Glutamatergic neuron (in vitro differentiated cells): ENCODE data around the gene KLRC2. TPM values are rescaled to one million over a fixed set of nuclear protein-coding genes. Genes with fewer than 3 reads are reported as not detected.
"Not testable (repeated sequence)": the region's sequence is repeated elsewhere in the genome, so short reads cannot be mapped to it uniquely, and the experiment has no call there.

Experiments
- DNase-seq: peaks from one replicate; pipeline ENCODE4 v3.0.0; 2022
- H3K27ac Mint-ChIP-seq: one replicate; pipeline ENCODE4 v1.8.0; 2020; ENCODE audit warnings: mild to moderate bottlenecking, mixed read lengths, inconsistent platforms; ENCODE audit not compliant: unreplicated experiment
- H3K27me3 Mint-ChIP-seq: one replicate; pipeline ENCODE4 v1.8.0; 2020; ENCODE audit warnings: mild to moderate bottlenecking, moderate library complexity, mixed read lengths, inconsistent platforms; ENCODE audit not compliant: unreplicated experiment
- H3K36me3 Mint-ChIP-seq: one replicate; pipeline ENCODE4 v1.8.0; 2020; ENCODE audit warnings: mild to moderate bottlenecking, mixed read lengths, inconsistent platforms; ENCODE audit not compliant: unreplicated experiment
- H3K4me1 Mint-ChIP-seq: one replicate; pipeline ENCODE4 v1.8.0; 2020; ENCODE audit warnings: mild to moderate bottlenecking, low read depth, mixed read lengths, inconsistent platforms; ENCODE audit not compliant: unreplicated experiment
- H3K4me3 Mint-ChIP-seq: one replicate; pipeline ENCODE4 v1.8.0; 2020; ENCODE audit warnings: mild to moderate bottlenecking, mixed read lengths, inconsistent platforms; ENCODE audit not compliant: unreplicated experiment
- H3K9me3 Mint-ChIP-seq: one replicate; pipeline ENCODE4 v1.8.0; 2020; ENCODE audit warnings: mild to moderate bottlenecking, moderate library complexity, mixed read lengths, inconsistent platforms; ENCODE audit not compliant: unreplicated experiment
- total RNA-seq: library from RNA; stranded (reverse); fragmentation: NEBNext Ultra II Directional; extraction: Animal tissue kit (Norgen Biotek cat#: 25700); gene quantifications from one replicate; pipeline ENCODE4 v1.2.1, GENCODE V29; 2021; ENCODE audit not compliant: unreplicated experiment
- TF ChIP-seq, protein P1 (sequence below): fragments of 200-600 bp; sonication (generic); IDR thresholded peaks from one replicate; pipeline ENCODE4 v1.5.0; 2021; ENCODE audit not compliant: partially characterized antibody, unreplicated experiment

The KLRC2 gene
- total RNA-seq, 1 donor from 2014 or later, result not detected

DNA sequence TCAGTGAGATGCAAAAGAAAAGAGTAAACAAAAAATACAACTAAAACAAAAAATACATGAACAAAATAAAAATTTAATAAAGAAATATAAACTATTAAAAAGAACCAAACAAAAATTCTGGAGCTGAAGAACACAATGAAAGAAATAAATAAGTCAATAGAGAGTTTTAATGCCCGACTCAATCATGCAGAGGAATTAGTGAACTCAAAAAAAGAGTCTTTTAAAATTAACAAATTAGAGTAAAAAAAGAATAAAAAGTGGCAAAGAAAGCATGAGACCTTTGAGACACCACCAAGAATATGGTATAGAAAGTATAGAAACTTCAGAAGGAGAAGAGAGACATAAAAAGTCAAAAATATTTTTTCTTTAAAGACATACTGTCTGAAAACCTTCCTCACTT, 20.0 kb upstream of the KLRC2 start:
- H3K27me3 Mint-ChIP-seq, result no peaks in the 10 kb centered on the region
- DNase-seq, result no peak
- peaks cover 6% of the 10 kb centered on the region for H3K9me3 Mint-ChIP-seq
- H3K36me3 Mint-ChIP-seq, result peaks cover 11% of the 10 kb centered on the region
- TF ChIP-seq, protein P1, sequence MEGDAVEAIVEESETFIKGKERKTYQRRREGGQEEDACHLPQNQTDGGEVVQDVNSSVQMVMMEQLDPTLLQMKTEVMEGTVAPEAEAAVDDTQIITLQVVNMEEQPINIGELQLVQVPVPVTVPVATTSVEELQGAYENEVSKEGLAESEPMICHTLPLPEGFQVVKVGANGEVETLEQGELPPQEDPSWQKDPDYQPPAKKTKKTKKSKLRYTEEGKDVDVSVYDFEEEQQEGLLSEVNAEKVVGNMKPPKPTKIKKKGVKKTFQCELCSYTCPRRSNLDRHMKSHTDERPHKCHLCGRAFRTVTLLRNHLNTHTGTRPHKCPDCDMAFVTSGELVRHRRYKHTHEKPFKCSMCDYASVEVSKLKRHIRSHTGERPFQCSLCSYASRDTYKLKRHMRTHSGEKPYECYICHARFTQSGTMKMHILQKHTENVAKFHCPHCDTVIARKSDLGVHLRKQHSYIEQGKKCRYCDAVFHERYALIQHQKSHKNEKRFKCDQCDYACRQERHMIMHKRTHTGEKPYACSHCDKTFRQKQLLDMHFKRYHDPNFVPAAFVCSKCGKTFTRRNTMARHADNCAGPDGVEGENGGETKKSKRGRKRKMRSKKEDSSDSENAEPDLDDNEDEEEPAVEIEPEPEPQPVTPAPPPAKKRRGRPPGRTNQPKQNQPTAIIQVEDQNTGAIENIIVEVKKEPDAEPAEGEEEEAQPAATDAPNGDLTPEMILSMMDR, result no peak
- H3K27ac Mint-ChIP-seq, result no peak overlapping the region
- no peak overlapping the region for H3K4me3 Mint-ChIP-seq
- H3K4me1 Mint-ChIP-seq, result no peaks in the 10 kb centered on the region

- TF ChIP-seq, protein P1, result no peak
- H3K27ac Mint-ChIP-seq, result no peak overlapping the region
- H3K4me3 Mint-ChIP-seq, result no peak overlapping the region
- DNase-seq, result no peak
- H3K36me3 Mint-ChIP-seq, result peaks cover 11% of the 10 kb centered on the region
- peaks cover 6% of the 10 kb centered on the region for H3K9me3 Mint-ChIP-seq
- no peaks in the 10 kb centered on the region for H3K4me1 Mint-ChIP-seq
- no peaks in the 10 kb centered on the region for H3K27me3 Mint-ChIP-seq
Measured at GRCh38 chr12:10454531-10454930, 18.7 kb upstream of the KLRC2 start.

- TF ChIP-seq, protein P1, result no peak
- DNase-seq, result no peak
- Mint-ChIP-seq H3K4me1 (no peaks in the 10 kb centered on the region), H3K4me3 (no peak within 1 kb of the TSS), H3K9me3 (peaks cover 6% of the 10 kb centered on the region), H3K27me3 (no peaks in the 10 kb centered on the region), H3K27ac (no peak within 1 kb of the TSS), H3K36me3 (peaks cover 11% of the 10 kb centered on the region)
Measured at GRCh38 chr12:10453156-10453555, 17.3 kb upstream of the KLRC2 start, which contains the start of gene KLRC1. KLRC1 (minus strand) TSS chr12:10453377; CDS start chr12:10451156, 2,221 bp downstream.

DNA sequence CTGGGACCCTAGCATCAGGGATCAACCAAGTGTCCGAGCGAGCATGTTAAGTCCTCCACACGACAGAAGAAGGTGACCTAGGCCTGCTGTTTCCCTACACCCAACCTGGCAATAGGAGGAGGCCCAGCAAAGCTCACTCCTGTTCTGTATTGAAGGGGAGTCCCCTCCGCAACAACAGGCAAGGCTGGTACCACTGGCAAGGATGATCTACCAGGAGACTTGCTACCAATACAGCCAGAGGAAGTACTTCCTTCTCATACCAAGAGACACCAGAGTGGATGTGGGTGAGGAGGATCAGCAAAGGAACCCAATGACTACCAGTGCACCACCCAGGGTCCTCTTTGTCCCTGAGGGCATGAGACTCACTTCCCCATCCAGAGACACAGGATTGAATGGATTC, 12.4 kb upstream of the KLRC2 start:
- TF ChIP-seq, protein P1, result no peak
- Mint-ChIP-seq H3K4me1 (no peaks in the 10 kb centered on the region), H3K4me3 (no peak overlapping the region), H3K36me3 (no peaks in the 10 kb centered on the region), H3K27me3 (no peaks in the 10 kb centered on the region), H3K9me3 (no peaks in the 10 kb centered on the region), H3K27ac (no peak overlapping the region)
- no peak for DNase-seq

- not testable (repeated sequence) for H3K9me3 Mint-ChIP-seq, H3K27ac Mint-ChIP-seq, H3K36me3 Mint-ChIP-seq, H3K4me1 Mint-ChIP-seq, H3K4me3 Mint-ChIP-seq, DNase-seq, H3K27me3 Mint-ChIP-seq
Measured at GRCh38 chr12:10446052-10446451, 10.2 kb upstream of the KLRC2 start.

DNA sequence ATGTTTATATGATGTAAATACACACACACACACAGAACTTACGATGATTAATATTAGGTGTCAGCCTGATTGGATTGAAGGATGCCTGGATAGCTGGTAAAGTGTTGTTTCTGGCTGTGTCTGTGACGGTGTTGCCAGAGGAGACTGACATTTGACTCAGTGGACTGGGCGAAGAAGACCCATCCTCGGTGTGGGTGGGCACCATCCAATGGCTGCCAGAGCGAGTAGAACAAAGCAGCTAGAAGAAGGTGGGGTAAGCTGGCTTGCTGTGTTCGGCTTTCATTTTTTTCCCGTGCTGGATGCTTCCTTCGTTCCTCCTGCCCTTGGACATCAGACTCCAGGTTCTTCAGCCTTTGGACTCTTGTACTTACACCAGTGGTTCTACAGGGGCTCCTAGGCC, 5.3 kb upstream of the KLRC2 start:
- not testable (repeated sequence) for H3K36me3 Mint-ChIP-seq, H3K9me3 Mint-ChIP-seq, DNase-seq, H3K27ac Mint-ChIP-seq, H3K4me1 Mint-ChIP-seq, H3K4me3 Mint-ChIP-seq, H3K27me3 Mint-ChIP-seq

GRCh38 chr12:10439608-10440274, 3.9 kb upstream of the KLRC2 start:
- not testable (repeated sequence) for H3K4me1 Mint-ChIP-seq, DNase-seq, H3K4me3 Mint-ChIP-seq, H3K36me3 Mint-ChIP-seq, H3K9me3 Mint-ChIP-seq, H3K27ac Mint-ChIP-seq, H3K27me3 Mint-ChIP-seq

- not testable (repeated sequence) for H3K27ac Mint-ChIP-seq, DNase-seq, H3K27me3 Mint-ChIP-seq, H3K9me3 Mint-ChIP-seq, H3K36me3 Mint-ChIP-seq, H3K4me3 Mint-ChIP-seq, H3K4me1 Mint-ChIP-seq
Measured at GRCh38 chr12:10437601-10438000, 1.8 kb upstream of the KLRC2 start.

DNA sequence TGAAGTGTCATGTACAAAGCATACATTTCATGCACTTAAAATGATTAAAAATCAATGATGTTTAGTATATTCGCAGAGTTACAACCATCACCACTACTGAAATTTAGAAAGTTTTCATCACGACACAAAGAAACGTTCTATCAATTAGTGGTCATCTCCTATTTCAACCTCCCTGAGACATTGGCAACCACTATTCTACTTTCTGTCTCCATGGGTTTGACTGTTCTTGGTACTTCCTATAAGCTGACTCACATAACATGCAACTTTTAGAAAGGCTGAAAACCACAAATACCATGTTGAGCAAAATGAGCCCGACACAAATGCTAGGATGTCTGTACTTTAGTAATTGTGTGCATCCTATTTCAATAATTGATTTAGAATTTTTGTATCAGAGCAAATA, 5.2 kb downstream of the KLRC2 start:
- H3K27ac Mint-ChIP-seq, DNase-seq, H3K4me1 Mint-ChIP-seq, H3K27me3 Mint-ChIP-seq, H3K36me3 Mint-ChIP-seq, H3K4me3 Mint-ChIP-seq, H3K9me3 Mint-ChIP-seq: not testable (repeated sequence)
